HEK293T (cell line): ENCODE measurements around the gene ARMH3.

Experiments used
- CTCF ChIA-PET: fragments of 350-600 bp; formaldehyde crosslinking; extraction: SDS; loops from one replicate; lab custom pipeline; 2021; ENCODE audit warnings: antibody characterized with exemption, inconsistent platforms; lab: Yijun Ruan, JAX
- POLR2A ChIA-PET: fragments of 350-600 bp; formaldehyde crosslinking; extraction: SDS; loops from one replicate; lab custom pipeline; 2020; ENCODE audit warnings: antibody characterized with exemption, inconsistent platforms; lab: Yijun Ruan, JAX
- DNase-seq: peaks from one replicate; pipeline ENCODE4 v3.0.0; 2012; ENCODE audit warnings: mixed read lengths; ENCODE audit errors: extremely low spot score
- ARNT ChIP-seq: fragments of 450-650 bp; IDR thresholded peaks from 2 replicates; pipeline ENCODE4 v1.6.1; 2017; ENCODE audit warnings: mild to moderate bottlenecking
- BHLHE40 ChIP-seq: fragments of 450-650 bp; IDR thresholded peaks from 2 replicates; pipeline ENCODE4 v1.6.1; 2016; ENCODE audit warnings: mild to moderate bottlenecking, moderate library complexity, borderline replicate concordance
- CTBP1 ChIP-seq: fragments of 450-650 bp; IDR thresholded peaks from 2 replicates; pipeline ENCODE4 v1.6.1; 2016; ENCODE audit warnings: borderline replicate concordance
- ELF4 ChIP-seq: fragments of 450-650 bp; IDR thresholded peaks from 2 replicates; pipeline ENCODE4 v1.6.1; 2017; ENCODE audit warnings: antibody characterized with exemption
- FOXA1 ChIP-seq: fragments of 450-650 bp; IDR thresholded peaks from 2 replicates; pipeline ENCODE4 v1.6.1; 2016; ENCODE audit warnings: mild to moderate bottlenecking
- FOXK2 ChIP-seq: fragments of 450-650 bp; IDR thresholded peaks from 2 replicates; pipeline ENCODE4 v1.6.1; 2016; ENCODE audit warnings: mild to moderate bottlenecking
- FOXM1 ChIP-seq: fragments of 450-650 bp; IDR thresholded peaks from 2 replicates; pipeline ENCODE4 v1.6.1; 2017; ENCODE audit warnings: mild to moderate bottlenecking, borderline replicate concordance
- HDGF ChIP-seq: fragments of 450-650 bp; IDR thresholded peaks from 2 replicates; pipeline ENCODE4 v1.6.1; 2017; ENCODE audit warnings: antibody characterized with exemption, borderline replicate concordance
- L3MBTL2 ChIP-seq: fragments of 450-650 bp; conservative IDR thresholded peaks from 2 replicates; pipeline ENCODE4 v1.6.1; 2016; ENCODE audit warnings: mild to moderate bottlenecking
- LEF1 ChIP-seq: fragments of 450-650 bp; IDR thresholded peaks from 2 replicates; pipeline ENCODE4 v1.6.1; 2017; ENCODE audit warnings: mild to moderate bottlenecking, borderline replicate concordance
- NFRKB ChIP-seq: fragments of 450-650 bp; IDR thresholded peaks from 2 replicates; pipeline ENCODE4 v1.6.1; 2016; ENCODE audit warnings: mild to moderate bottlenecking, moderate library complexity
- SP1 ChIP-seq: fragments of 450-650 bp; IDR thresholded peaks from 2 replicates; pipeline ENCODE4 v1.6.1; 2017
- SUZ12 ChIP-seq: fragments of 450-650 bp; IDR thresholded peaks from 2 replicates; pipeline ENCODE4 v1.6.1; 2016; ENCODE audit warnings: mild to moderate bottlenecking
- TARDBP ChIP-seq: fragments of 450-650 bp; IDR thresholded peaks from 2 replicates; pipeline ENCODE4 v1.6.1; 2016
- ZNF384 ChIP-seq: fragments of 450-650 bp; IDR thresholded peaks from 2 replicates; pipeline ENCODE4 v1.6.1; 2016
- TF ChIP-seq, protein P1 (sequence below): fragments of 450-650 bp; IDR thresholded peaks from 2 replicates; pipeline ENCODE4 v1.6.1; 2016

ARMH3 gene

DNA sequence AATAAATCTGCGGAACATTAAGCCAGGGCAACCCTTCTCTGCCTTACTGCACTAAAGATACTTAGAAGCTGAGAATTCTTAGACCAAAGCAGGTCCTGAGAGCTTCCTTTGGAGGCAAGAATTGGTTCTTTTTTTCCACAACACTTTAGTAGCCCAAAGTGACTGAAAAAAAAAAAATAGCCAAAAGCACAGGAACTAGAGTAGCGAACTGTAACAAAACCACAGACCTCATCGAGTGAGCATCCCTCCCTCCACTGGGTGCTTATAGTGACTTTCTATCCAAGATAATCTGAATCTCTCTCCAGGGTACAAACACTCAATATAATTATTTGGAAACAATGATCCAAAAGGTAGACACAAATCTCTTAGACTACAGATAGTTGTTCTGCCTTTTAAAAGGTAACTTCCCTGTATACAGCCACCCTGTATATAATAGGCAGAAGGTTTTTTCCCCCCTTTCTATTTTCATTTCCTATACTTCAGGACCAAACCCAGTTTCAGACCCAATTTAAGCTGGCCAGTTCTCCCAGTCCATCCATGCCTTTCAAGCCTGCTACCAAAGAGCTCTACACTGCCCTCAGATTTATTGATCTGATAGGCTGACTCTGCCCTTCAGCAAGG is 180.8 kb downstream of the ARMH3 start:
- ChIA-PET POLR2A (no interaction called here), CTCF (no interaction called here)
- DNase-seq = no peak
- TF ChIP-seq LEF1 (no peak), ELF4 (no peak), L3MBTL2 (no peak)
- TF ChIP-seq, protein P1, sequence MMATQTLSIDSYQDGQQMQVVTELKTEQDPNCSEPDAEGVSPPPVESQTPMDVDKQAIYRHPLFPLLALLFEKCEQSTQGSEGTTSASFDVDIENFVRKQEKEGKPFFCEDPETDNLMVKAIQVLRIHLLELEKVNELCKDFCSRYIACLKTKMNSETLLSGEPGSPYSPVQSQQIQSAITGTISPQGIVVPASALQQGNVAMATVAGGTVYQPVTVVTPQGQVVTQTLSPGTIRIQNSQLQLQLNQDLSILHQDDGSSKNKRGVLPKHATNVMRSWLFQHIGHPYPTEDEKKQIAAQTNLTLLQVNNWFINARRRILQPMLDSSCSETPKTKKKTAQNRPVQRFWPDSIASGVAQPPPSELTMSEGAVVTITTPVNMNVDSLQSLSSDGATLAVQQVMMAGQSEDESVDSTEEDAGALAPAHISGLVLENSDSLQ = no peak

GRCh38 chr10:101874252-101874651 is 181.7 kb downstream of the ARMH3 start:
- no peak for DNase-seq
- ChIA-PET CTCF (no interaction called here), POLR2A (no interaction called here)
- TF ChIP-seq FOXK2 (no peak), ARNT (no peak), CTBP1 (no peak), TARDBP (no peak), FOXA1 (no peak), ZNF384 (no peak), ELF4 (no peak), NFRKB (no peak), HDGF (no peak), LEF1 (no peak), SP1 (no peak), SUZ12 (no peak)
- TF ChIP-seq, protein P1 = no peak

DNA sequence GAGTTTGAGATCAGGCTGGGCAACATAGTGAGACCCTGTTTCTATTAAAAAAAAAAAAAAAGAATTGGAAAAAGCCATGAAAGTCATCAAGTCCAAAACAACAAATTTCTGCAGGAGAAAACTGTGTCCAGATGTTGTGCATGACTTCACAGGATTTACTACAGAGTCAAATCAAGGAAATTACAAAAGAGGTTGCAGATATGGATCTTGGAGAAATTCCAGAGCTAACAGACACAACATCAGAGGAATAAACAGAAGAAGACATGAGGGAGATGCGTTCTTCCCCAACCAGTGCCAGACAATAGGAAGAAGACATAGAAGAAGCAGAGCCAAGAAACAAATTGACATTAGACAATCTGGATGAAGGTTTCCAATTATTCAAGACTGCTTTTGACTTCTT is 188.0 kb downstream of the ARMH3 start:
- ChIA-PET CTCF (no interaction called here), POLR2A (no interaction called here)
- no peak for DNase-seq
- TF ChIP-seq FOXA1 (no peak), ZNF384 (no peak), ELF4 (no peak), FOXM1 (no peak), BHLHE40 (no peak), FOXK2 (no peak)
- TF ChIP-seq, protein P1 = no peak

GRCh38 chr10:101859530-101859929 is 196.4 kb downstream of the ARMH3 start:
- TF ChIP-seq ZNF384 (no peak), ARNT (no peak), NFRKB (no peak), BHLHE40 (no peak), HDGF (no peak), FOXK2 (no peak), FOXM1 (no peak), SP1 (no peak), FOXA1 (no peak), ELF4 (no peak), TARDBP (no peak)
- no peak for DNase-seq
- POLR2A ChIA-PET = no interaction called here
- CTCF ChIA-PET = interaction anchor here (0.6 to 2.6 kb wide), 3 partner anchors 19 to 29 kb away, joined by 3 to 13 read pairs (median 4); no protein-coding TSS in a partner anchor

GRCh38 chr10:101858723-101859500 is 197.1 kb downstream of the ARMH3 start:
- CTCF ChIA-PET = interaction anchor here (0.6 to 2.6 kb wide), 4 partner anchors 11 to 30 kb away, joined by 3 to 13 read pairs (median 4); no protein-coding TSS in a partner anchor

DNA sequence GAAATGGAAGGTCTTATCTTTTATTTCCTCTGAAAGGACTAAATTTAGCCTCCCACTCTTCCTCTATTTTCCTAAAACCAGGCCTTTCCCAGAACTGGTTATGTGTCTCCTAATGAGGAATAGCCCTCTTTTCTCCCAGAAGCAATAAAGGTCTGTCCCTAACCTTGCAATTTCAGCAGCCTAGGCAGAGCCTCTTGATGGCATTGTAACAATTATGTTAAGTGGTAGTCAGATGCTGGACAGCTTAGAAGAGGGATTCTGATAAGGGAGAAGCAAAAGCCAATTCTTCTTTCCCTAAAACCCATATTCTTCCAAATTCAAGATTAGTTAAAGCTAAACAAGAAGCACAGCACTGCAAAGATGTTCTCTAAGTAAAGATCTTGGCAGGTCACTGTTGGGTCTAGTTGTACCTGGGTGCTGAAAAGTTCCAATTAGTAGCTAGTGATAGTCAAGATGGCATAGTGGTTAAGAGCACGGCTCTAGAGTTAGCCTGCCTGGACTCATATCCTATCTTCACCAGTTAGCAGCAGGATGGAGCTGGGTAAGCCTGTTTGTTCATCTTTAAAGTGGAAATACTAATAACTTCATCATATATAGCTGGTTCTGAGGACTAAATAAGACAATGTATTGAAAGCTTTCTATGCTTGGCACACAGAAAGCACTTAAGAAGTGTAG is 198.0 kb downstream of the ARMH3 start:
- no peak for DNase-seq
- ChIA-PET CTCF (interaction anchor here (0.7 to 2.6 kb wide), 3 partner anchors 10 to 90 kb away, joined by 3 to 13 read pairs (median 4); no protein-coding TSS in a partner anchor), POLR2A (no interaction called here)
- TF ChIP-seq HDGF (no peak), FOXA1 (no peak), CTBP1 (no peak), FOXM1 (no peak), LEF1 (no peak), SP1 (no peak), SUZ12 (no peak), TARDBP (no peak), FOXK2 (no peak), ARNT (no peak), ZNF384 (no peak), ELF4 (no peak), NFRKB (no peak), L3MBTL2 (no peak), BHLHE40 (no peak)
- TF ChIP-seq, protein P1 = no peak

More at GRCh38 chr10:101858723-101859500, 197.1 kb downstream of the ARMH3 start:
- no peak for TF ChIP-seq SP1
- no peak for TF ChIP-seq BHLHE40
- TF ChIP-seq SUZ12 = no peak
- DNase-seq = no peak
- POLR2A ChIA-PET = no interaction called here
